GM18498 (cell line): ENCODE data around the gene CCDC174.
"Not testable (repeated sequence)": the region's sequence is repeated elsewhere in the genome, so short reads cannot be mapped to it uniquely, and the experiment has no call there.

Experiments
- ATAC-seq: cut with Tn5 transposase; IDR thresholded peaks from one replicate; pipeline ENCODE4 v1.9.1; 2021; ENCODE audit warnings: mild to moderate bottlenecking, moderate library complexity; ENCODE audit not compliant: unreplicated experiment

The CCDC174 gene

GRCh38 chr3:14651440-14652251, at the start of gene CCDC174:
Gene CCDC174 (plus strand): TSS chr3:14651762. CDS start chr3:14651837, 75 bp downstream.
- ATAC-seq: peak; percentile 99

GRCh38 chr3:14602006-14602803, 49.4 kb upstream of the CCDC174 start:
- ATAC-seq: no peak

- no peak for ATAC-seq
These were observed 48.5 kb upstream of the CCDC174 start for GRCh38 chr3:14602804-14603644.

- ATAC-seq: no peak
These were observed 46.5 kb upstream of the CCDC174 start for GRCh38 chr3:14605067-14605466.

GRCh38 chr3:14605744-14606143, 45.8 kb upstream of the CCDC174 start:
- ATAC-seq: no peak

GRCh38 chr3:14606669-14607339, 44.8 kb upstream of the CCDC174 start:
- ATAC-seq: no peak

- no peak for ATAC-seq
These were observed 43.3 kb upstream of the CCDC174 start for GRCh38 chr3:14608298-14608697.

GRCh38 chr3:14609058-14609457, 42.5 kb upstream of the CCDC174 start:
- not testable (repeated sequence) for ATAC-seq

- ATAC-seq: no peak
These were observed 42.1 kb upstream of the CCDC174 start for GRCh38 chr3:14609506-14609905.

GRCh38 chr3:14609941-14610340, 41.6 kb upstream of the CCDC174 start:
- ATAC-seq: no peak

- no peak for ATAC-seq
These were observed 37.4 kb upstream of the CCDC174 start for GRCh38 chr3:14614189-14614588.

- no peak for ATAC-seq
These were observed 36.7 kb upstream of the CCDC174 start for GRCh38 chr3:14614862-14615261.

- ATAC-seq: no peak
These were observed 34.7 kb upstream of the CCDC174 start for GRCh38 chr3:14616606-14617507.

- no peak for ATAC-seq
These were observed 34.0 kb upstream of the CCDC174 start for GRCh38 chr3:14617508-14618023.

GRCh38 chr3:14619605-14620004, 32.0 kb upstream of the CCDC174 start:
- no peak for ATAC-seq

- ATAC-seq: no peak
These were observed 31.1 kb upstream of the CCDC174 start for GRCh38 chr3:14620512-14620911.

GRCh38 chr3:14621093-14621492, 30.5 kb upstream of the CCDC174 start:
- ATAC-seq: no peak

- no peak for ATAC-seq
These were observed 29.2 kb upstream of the CCDC174 start for GRCh38 chr3:14622368-14622767.

- no peak for ATAC-seq
These were observed 28.0 kb upstream of the CCDC174 start for GRCh38 chr3:14623569-14624051.
